Osteoblast (primary cell): ENCODE results near the gene PPT2. TPM values are rescaled to one million over a fixed set of nuclear protein-coding genes. Genes with fewer than 3 reads are reported as not detected.

Experiments
- DNase-seq: peaks from one replicate; pipeline ENCODE4 v3.0.0; 2011; ENCODE audit warnings: low spot score, mixed read lengths; ENCODE audit not compliant: insufficient read length; ENCODE audit errors: missing footprints
- H2AFZ ChIP-seq: 2 replicates; pipeline ENCODE4 v1.6.0; 2011; ENCODE audit warnings: mild to moderate bottlenecking, low read length
- H3K27ac ChIP-seq: 2 replicates; pipeline ENCODE4 v1.5.1; 2011; ENCODE audit warnings: mild to moderate bottlenecking, low read depth, low read length, moderate library complexity
- H3K27me3 ChIP-seq: 2 replicates; pipeline ENCODE4 v1.6.0; 2012; ENCODE audit warnings: mild to moderate bottlenecking, control low read depth, inconsistent platforms, low read length, moderate library complexity; ENCODE audit not compliant: insufficient read depth
- H3K36me3 ChIP-seq: 2 replicates; pipeline ENCODE4 v1.5.1; 2011; ENCODE audit warnings: mild to moderate bottlenecking, low read length, control low read depth, moderate library complexity; ENCODE audit not compliant: insufficient read depth
- H3K4me1 ChIP-seq: 2 replicates; pipeline ENCODE4 v1.5.1; 2011; ENCODE audit warnings: mild to moderate bottlenecking, low read length, control low read depth, moderate library complexity; ENCODE audit not compliant: insufficient read depth
- H3K4me2 ChIP-seq: 2 replicates; pipeline ENCODE4 v1.6.0; 2011; ENCODE audit warnings: mild to moderate bottlenecking, low read length; ENCODE audit not compliant: insufficient read depth
- H3K4me3 ChIP-seq: fragments of 200-600 bp; sonication (generic); 3 replicates; pipeline ENCODE4 v1.5.1; 2012; ENCODE audit warnings: mild to moderate bottlenecking, low read length, inconsistent platforms; ENCODE audit not compliant: insufficient read depth
- H3K79me2 ChIP-seq: 2 replicates; pipeline ENCODE4 v1.6.0; 2012; ENCODE audit warnings: mild to moderate bottlenecking, low read length, control low read depth, inconsistent platforms; ENCODE audit not compliant: insufficient read depth
- H3K9me3 ChIP-seq: 2 replicates; pipeline ENCODE4 v1.5.1; 2011; ENCODE audit warnings: low read depth, low read length, control low read depth
- H4K20me1 ChIP-seq: 2 replicates; pipeline ENCODE4 v1.6.0; 2012; ENCODE audit warnings: mild to moderate bottlenecking, low read length, control low read depth; ENCODE audit not compliant: insufficient read depth
- total RNA-seq: library from RNA; depleted of rRNA; stranded (reverse); fragments of >200 nt; gene quantifications from 2 replicates; pipeline ENCODE4 v1.2.3, GENCODE V29; 2012
- TF ChIP-seq, protein P1 (sequence below): IDR thresholded peaks from 2 replicates; pipeline ENCODE4 v1.5.1; 2011; ENCODE audit warnings: mild to moderate bottlenecking, low read depth, low read length, moderate library complexity; ENCODE audit errors: extremely low read depth

The PPT2 gene
- total RNA-seq, 1 donor = 8.3 TPM

DNA sequence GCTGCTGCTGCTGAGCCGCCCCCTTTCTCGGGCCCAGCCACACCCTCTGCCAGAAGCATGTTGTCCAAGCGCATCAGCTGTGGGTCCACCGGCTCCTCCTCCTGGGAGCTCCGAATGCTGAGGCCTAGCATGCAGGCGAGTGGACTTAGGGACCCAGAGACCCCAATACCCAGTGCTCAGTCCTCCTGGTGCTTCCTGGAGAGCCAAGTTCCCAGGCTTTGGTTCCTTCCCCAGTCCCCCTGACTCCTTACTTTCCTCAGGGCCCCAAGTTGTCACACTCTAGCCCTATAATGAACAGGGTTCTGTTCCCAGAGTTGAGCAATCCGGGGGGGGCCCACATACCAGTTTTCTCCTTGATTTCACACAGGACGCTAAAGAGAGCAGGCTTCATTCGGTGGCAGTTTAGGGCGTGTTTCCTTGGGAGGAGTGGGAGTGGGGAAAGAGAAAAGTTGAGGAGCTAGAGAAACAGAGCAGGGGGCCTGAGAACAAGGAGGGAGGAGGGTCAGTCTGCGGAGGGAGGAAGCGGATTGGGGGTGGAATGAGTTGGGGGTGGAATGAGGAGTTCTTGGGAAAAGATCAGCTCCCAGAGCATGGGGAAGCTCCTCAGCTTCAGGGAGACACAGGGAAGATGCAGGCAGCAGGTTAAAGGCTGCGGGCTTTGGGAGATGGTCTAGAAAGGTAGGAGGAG is 34.6 kb downstream of the PPT2 start:
- peak overlapping the region; percentile 47 for H3K27ac ChIP-seq
- peaks cover 21% of the 10 kb centered on the region for H3K79me2 ChIP-seq
- peak overlapping the region; percentile 80 for H3K4me3 ChIP-seq
- H3K27me3 ChIP-seq = no peaks in the 10 kb centered on the region
- no peaks in the 10 kb centered on the region for H4K20me1 ChIP-seq
- DNase-seq = peak; percentile 66
- H3K4me2 ChIP-seq = peak overlapping the region; percentile 78
- H2AFZ ChIP-seq = no peak overlapping the region
- H3K4me1 ChIP-seq = peaks cover 11% of the 10 kb centered on the region
- H3K36me3 ChIP-seq = peaks cover 30% of the 10 kb centered on the region
- H3K9me3 ChIP-seq = no peaks in the 10 kb centered on the region
- TF ChIP-seq, protein P1, sequence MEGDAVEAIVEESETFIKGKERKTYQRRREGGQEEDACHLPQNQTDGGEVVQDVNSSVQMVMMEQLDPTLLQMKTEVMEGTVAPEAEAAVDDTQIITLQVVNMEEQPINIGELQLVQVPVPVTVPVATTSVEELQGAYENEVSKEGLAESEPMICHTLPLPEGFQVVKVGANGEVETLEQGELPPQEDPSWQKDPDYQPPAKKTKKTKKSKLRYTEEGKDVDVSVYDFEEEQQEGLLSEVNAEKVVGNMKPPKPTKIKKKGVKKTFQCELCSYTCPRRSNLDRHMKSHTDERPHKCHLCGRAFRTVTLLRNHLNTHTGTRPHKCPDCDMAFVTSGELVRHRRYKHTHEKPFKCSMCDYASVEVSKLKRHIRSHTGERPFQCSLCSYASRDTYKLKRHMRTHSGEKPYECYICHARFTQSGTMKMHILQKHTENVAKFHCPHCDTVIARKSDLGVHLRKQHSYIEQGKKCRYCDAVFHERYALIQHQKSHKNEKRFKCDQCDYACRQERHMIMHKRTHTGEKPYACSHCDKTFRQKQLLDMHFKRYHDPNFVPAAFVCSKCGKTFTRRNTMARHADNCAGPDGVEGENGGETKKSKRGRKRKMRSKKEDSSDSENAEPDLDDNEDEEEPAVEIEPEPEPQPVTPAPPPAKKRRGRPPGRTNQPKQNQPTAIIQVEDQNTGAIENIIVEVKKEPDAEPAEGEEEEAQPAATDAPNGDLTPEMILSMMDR = no peak

DNA sequence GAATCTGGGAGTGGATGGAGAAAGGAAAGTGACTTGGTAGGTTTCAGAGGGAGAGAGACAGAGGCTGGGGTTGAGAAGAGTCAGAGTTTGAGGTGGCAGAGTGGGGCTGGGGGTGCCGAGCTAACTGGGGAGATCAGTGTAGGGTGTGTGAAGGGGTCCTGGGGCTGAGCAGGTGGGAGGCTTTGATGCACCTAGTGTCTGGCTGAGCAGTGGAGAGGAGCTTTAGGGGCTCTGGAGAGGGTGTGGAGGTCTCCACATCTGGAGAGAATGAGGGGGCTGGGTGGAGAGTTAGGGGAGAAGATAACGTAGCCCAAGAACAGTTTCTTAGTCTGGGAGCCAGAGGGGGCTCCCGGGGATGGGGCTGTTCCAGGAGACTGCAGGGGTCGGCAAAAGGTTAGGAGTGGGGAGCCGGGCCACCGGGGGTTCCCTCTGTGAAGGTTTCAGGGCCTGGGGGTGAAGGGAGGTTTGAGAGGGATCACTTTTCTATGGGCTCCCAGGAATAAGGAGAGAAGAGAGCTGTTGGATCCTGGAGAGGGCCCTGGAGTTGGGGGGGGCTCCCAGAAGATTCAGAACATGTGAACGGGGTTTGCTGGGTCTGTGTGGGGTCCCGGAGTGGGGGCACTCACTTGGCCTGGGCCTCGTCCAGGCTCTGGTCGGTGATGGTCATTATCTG is 35.3 kb downstream of the PPT2 start:
- H3K9me3 ChIP-seq = no peaks in the 10 kb centered on the region
- no peaks in the 10 kb centered on the region for H3K27me3 ChIP-seq
- H3K36me3 ChIP-seq = peaks cover 23% of the 10 kb centered on the region
- H3K4me3 ChIP-seq = peak overlapping the region; percentile 80
- H3K4me1 ChIP-seq = peaks cover 11% of the 10 kb centered on the region
- no peak overlapping the region for H2AFZ ChIP-seq
- TF ChIP-seq, protein P1 = no peak
- peak overlapping the region; percentile 47 for H3K27ac ChIP-seq
- H4K20me1 ChIP-seq = no peaks in the 10 kb centered on the region
- peak; percentile 71 for DNase-seq
- H3K79me2 ChIP-seq = peaks cover 21% of the 10 kb centered on the region
- peak overlapping the region; percentile 78 for H3K4me2 ChIP-seq

DNA sequence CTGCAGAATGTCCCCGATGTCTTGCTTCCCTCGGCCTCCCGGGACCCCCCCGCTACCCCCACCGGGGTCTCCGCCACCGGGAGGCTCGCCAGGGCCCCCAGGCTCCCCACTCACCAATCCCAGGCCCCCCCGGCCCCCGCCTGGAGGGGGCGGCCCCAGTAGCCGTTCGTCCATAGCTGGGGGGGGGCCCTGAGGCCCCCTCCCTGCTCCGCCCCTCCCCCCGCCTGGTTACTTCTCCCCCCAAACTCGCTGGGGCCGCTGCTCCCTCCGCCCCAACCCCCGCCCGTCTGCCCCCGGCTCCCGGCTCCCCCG is 35.8 kb downstream of the PPT2 start:
- no peak overlapping the region for H2AFZ ChIP-seq

More for the DNA sequence above, 35.8 kb downstream of the PPT2 start:
- peak overlapping the region; percentile 47 for H3K27ac ChIP-seq
- TF ChIP-seq, protein P1 = no peak
- peak overlapping the region; percentile 80 for H3K4me3 ChIP-seq
- H3K4me1 ChIP-seq = peaks cover 12% of the 10 kb centered on the region
- H3K9me3 ChIP-seq = no peaks in the 10 kb centered on the region
- peaks cover 23% of the 10 kb centered on the region for H3K36me3 ChIP-seq
- no peaks in the 10 kb centered on the region for H4K20me1 ChIP-seq
- H3K27me3 ChIP-seq = no peaks in the 10 kb centered on the region
- peak overlapping the region; percentile 78 for H3K4me2 ChIP-seq
- peaks cover 21% of the 10 kb centered on the region for H3K79me2 ChIP-seq
- DNase-seq = peak; percentile 79
